ENCODE results near the gene VWA5B1.

Gene VWA5B1

DNA sequence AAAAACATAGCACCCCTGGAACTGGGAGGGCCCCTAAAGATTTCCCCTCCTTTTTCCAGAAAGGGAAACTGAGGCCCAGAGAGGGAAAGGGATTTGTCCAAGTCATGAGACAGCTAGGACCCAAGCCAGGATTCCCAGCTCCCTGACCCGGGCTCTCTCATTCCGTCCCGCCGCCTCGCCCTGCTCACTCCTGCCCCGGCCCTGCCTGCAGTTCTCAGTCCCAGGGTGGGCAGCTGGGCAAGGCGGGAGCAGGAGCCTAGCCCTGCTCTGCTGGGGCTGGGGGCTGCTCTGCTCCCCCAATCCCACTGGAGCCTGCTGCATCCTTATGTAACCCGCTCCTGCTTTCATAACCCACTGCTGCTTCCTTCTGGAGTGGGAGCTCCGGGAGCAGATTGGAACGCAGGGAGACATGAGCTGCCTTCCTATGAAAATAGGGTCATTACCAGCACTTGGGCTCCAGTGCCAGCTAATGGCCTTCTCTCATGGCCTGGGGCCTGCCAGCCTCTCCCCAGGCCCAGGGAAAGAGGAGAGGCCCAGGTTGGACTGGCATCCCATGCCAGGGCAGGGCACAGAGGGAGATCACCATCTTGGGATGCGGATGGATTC is 110.8 kb downstream of the VWA5B1 start:
- Histone ChIP-seq H4K20me1 (ENCODE audit: insufficient read depth, low read length) (no peaks in the 10 kb centered on the region), H3K27ac (ENCODE audit: low read length) (no peak overlapping the region), H3K36me3 (replicated peaks; ENCODE audit: low read depth, low read length) (no peaks in the 10 kb centered on the region), H3K27me3 (ENCODE audit: low read depth, low read length) (no peaks in the 10 kb centered on the region), H3K9me3 (ENCODE audit: insufficient read depth, low read length) (no peaks in the 10 kb centered on the region), H3K9ac (ENCODE audit: low read length) (no peak overlapping the region), H3K4me3 (ENCODE audit: low read length) (no peak overlapping the region), H3K79me2 (ENCODE audit: low read length) (no peaks in the 10 kb centered on the region), H3K4me1 (ENCODE audit: low read length) (peaks cover 15% of the 10 kb centered on the region), H3K4me2 (ENCODE audit: low read length) (no peak overlapping the region), H2AFZ (ENCODE audit: low read depth, low read length) (no peak overlapping the region)
- TF ChIP-seq, protein P1, sequence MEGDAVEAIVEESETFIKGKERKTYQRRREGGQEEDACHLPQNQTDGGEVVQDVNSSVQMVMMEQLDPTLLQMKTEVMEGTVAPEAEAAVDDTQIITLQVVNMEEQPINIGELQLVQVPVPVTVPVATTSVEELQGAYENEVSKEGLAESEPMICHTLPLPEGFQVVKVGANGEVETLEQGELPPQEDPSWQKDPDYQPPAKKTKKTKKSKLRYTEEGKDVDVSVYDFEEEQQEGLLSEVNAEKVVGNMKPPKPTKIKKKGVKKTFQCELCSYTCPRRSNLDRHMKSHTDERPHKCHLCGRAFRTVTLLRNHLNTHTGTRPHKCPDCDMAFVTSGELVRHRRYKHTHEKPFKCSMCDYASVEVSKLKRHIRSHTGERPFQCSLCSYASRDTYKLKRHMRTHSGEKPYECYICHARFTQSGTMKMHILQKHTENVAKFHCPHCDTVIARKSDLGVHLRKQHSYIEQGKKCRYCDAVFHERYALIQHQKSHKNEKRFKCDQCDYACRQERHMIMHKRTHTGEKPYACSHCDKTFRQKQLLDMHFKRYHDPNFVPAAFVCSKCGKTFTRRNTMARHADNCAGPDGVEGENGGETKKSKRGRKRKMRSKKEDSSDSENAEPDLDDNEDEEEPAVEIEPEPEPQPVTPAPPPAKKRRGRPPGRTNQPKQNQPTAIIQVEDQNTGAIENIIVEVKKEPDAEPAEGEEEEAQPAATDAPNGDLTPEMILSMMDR (IDR thresholded peaks at IDR 0.05; ENCODE audit: low read depth, low read length) = no peak
- TF ChIP-seq EZH2phosphoT487 (IDR thresholded peaks at IDR 0.05; ENCODE audit: low read depth) = no peak

DNA sequence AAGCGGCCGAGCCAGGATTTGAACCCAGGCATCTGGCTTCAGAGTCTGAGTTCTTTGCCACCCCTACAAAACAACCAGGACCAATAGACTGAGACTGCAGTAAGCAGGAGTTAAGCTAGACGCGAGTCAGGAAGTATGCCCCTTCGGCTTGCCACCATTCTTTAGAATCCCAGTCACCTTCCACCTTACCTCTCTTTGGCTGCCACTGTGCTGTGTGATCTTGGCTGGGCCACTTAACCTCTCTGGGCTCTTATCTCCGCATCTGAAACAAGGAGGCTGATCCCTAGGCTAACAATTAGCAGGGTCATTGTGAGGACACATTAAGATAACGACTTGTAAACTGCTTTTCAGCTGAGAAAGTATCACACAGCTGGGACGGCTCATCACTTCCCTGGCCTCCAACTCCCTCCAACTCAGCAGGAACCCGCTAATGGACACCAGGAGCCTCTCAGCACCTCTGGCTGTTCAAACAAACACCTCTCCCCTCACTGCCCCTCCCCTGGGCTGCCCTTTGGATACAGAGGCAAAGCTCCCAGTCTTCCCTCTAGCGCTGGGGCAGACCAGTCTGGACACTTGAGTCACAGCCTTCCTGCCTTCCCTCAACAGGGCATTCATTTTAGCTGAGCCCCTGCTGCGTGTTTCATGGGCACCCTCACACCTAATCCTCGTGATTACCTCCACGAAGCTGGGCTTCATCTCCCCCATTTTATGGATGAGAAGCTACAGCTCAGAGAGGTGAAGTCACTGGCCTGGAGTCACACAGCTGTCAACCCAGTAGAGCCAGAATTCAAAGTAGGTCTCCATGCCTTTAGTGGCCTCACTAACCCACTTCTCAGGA is 112.1 kb downstream of the VWA5B1 start:
- H4K20me1 ChIP-seq (ENCODE audit: insufficient read depth, low read length) = no peaks in the 10 kb centered on the region
- TF ChIP-seq EZH2phosphoT487 (IDR thresholded peaks at IDR 0.05; ENCODE audit: low read depth) = no peak
- TF ChIP-seq, protein P1 (IDR thresholded peaks at IDR 0.05; ENCODE audit: low read depth, low read length) = no peak
- H3K79me2 ChIP-seq (ENCODE audit: low read length) = no peaks in the 10 kb centered on the region
- H3K27me3 ChIP-seq (ENCODE audit: low read depth, low read length) = no peaks in the 10 kb centered on the region
- no peak overlapping the region for H3K9ac ChIP-seq (ENCODE audit: low read length)
- peaks cover 15% of the 10 kb centered on the region for H3K4me1 ChIP-seq (ENCODE audit: low read length)
- no peak overlapping the region for H2AFZ ChIP-seq (ENCODE audit: low read depth, low read length)
- H3K4me3 ChIP-seq (ENCODE audit: low read length) = no peak overlapping the region
- no peaks in the 10 kb centered on the region for H3K9me3 ChIP-seq (ENCODE audit: insufficient read depth, low read length)
- no peaks in the 10 kb centered on the region for H3K36me3 ChIP-seq (replicated peaks; ENCODE audit: low read depth, low read length)
- no peak overlapping the region for H3K4me2 ChIP-seq (ENCODE audit: low read length)
- H3K27ac ChIP-seq (ENCODE audit: low read length) = no peak overlapping the region

DNA sequence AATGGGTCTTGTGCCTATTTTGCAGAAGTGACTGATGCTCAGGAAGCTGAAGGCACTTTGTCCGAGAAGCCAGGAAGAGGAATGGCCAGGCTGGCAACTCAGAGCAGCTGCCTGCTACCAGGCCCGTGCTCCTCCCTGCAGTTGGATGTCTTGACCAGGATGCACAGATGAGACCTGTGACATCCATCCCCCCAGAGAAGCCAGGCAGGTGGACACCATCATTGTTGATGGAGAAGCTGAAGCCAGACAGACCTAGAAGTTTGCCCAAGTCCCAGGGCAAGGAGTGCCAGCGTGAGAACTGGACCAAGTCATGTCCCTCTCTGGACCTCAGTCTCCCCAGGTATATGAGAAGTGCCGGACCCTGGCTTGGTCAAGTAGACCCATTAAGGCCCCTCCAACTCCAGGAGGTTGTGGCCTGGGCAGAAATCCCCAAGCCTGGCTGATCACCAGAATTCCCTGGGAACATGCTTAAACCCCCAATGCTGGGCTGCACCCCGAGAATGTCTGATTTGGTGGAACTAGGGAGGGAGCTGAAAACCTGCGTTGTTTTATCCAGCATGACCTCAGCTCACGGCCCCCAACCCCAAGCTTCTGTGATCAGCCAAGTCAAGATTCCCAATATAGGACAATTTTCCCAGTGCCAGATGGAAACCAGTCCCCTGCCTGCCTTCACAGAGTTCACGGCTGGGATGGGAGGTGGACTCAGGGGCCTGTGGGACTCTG is 112.9 kb downstream of the VWA5B1 start:
- no peak for TF ChIP-seq EZH2phosphoT487 (IDR thresholded peaks at IDR 0.05; ENCODE audit: low read depth)
- TF ChIP-seq, protein P1 (IDR thresholded peaks at IDR 0.05; ENCODE audit: low read depth, low read length) = no peak
- Histone ChIP-seq H3K4me1 (ENCODE audit: low read length) (peaks cover 15% of the 10 kb centered on the region), H3K36me3 (replicated peaks; ENCODE audit: low read depth, low read length) (no peaks in the 10 kb centered on the region), H3K27ac (ENCODE audit: low read length) (no peak overlapping the region), H3K79me2 (ENCODE audit: low read length) (no peaks in the 10 kb centered on the region), H2AFZ (ENCODE audit: low read depth, low read length) (peak overlapping the region; percentile 88), H3K27me3 (ENCODE audit: low read depth, low read length) (no peaks in the 10 kb centered on the region), H3K9me3 (ENCODE audit: insufficient read depth, low read length) (no peaks in the 10 kb centered on the region), H3K4me3 (ENCODE audit: low read length) (peak overlapping the region; percentile 56; the same call in 1 of the 2 replicates), H3K4me2 (ENCODE audit: low read length) (peak overlapping the region; percentile 67), H3K9ac (ENCODE audit: low read length) (peak overlapping the region; percentile 30), H4K20me1 (ENCODE audit: insufficient read depth, low read length) (no peaks in the 10 kb centered on the region)

DNA sequence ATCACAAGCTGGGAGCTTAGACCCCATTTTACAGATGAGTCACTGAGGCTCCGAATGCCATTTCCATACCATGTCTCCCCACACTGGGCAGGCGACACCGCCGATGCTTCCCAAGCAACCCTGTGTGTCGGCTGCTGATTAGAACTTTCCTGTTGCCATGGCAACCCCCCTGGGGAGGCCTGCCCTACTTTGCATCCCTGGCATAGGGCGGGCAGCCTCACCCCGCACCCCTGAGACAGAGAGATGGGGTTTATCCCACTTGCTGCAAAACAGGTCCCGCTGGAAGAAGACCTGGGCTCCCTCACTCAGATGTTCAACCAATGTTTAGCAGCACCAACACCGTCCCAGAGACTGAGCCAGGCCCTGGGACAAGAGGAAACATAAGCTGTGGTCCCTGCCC is 113.8 kb downstream of the VWA5B1 start:
- Histone ChIP-seq H3K4me1 (ENCODE audit: low read length) (peaks cover 15% of the 10 kb centered on the region), H3K4me2 (ENCODE audit: low read length) (peak overlapping the region; percentile 67), H3K36me3 (replicated peaks; ENCODE audit: low read depth, low read length) (no peaks in the 10 kb centered on the region), H4K20me1 (ENCODE audit: insufficient read depth, low read length) (no peaks in the 10 kb centered on the region), H3K9ac (ENCODE audit: low read length) (peak overlapping the region; percentile 30; the same call in 1 of the 2 replicates), H2AFZ (ENCODE audit: low read depth, low read length) (peak overlapping the region; percentile 88), H3K27me3 (ENCODE audit: low read depth, low read length) (no peaks in the 10 kb centered on the region), H3K79me2 (ENCODE audit: low read length) (no peaks in the 10 kb centered on the region), H3K4me3 (ENCODE audit: low read length) (peak overlapping the region; percentile 56), H3K9me3 (ENCODE audit: insufficient read depth, low read length) (no peaks in the 10 kb centered on the region), H3K27ac (ENCODE audit: low read length) (no peak overlapping the region)
- TF ChIP-seq EZH2phosphoT487 (IDR thresholded peaks at IDR 0.05; ENCODE audit: low read depth) = no peak
- TF ChIP-seq, protein P1 (IDR thresholded peaks at IDR 0.05; ENCODE audit: low read depth, low read length) = no peak
